ENCODE measurements around the gene PAQR7. TPM values are rescaled to one million over a fixed set of nuclear protein-coding genes. Genes with fewer than 3 reads are reported as not detected.

PAQR7 gene
- total and polyA plus RNA-seq, 8 donors, result 3.2 to 13.0 (median 4.5) TPM

GRCh38 chr1:25858906-25859789 is 16.4 kb downstream of the PAQR7 start, which contains the start of gene AUNIP:
Gene AUNIP, minus strand, starts transcription at chr1:25859457. Its CDS starts 100 bp downstream, at chr1:25859357.
- Histone ChIP-seq H3K27me3 (no peaks in the 10 kb centered on the region), H3K4me1 (peaks cover 0 to 9% (median 4%) of the 10 kb centered on the region in 3 donors), H3K27ac (peak within 1 kb of the TSS; percentile 2 to 66 (median 48)), H3K9me3 (no peaks in the 10 kb centered on the region), H3K36me3 (no peaks in the 10 kb centered on the region), H3K4me3 (peak within 1 kb of the TSS; percentile 11 to 44 (median 28))
- intact Hi-C loops (cut with DNase I), result no loop called here
- TF ChIP-seq CTCF (IDR thresholded peaks at IDR 0.05), result no peak
- 3% methylated on average over 76 to 77 of the region's 77 CpGs for WGBS, 2 donors
- ATAC-seq (peak; percentile 98 to 99 (median 98)), DNase-seq (peak; percentile 84 to 92 (median 90)), FAIRE-seq (no peak)

- Histone ChIP-seq H3K27me3 (no peaks in the 10 kb centered on the region), H3K9me3 (no peaks in the 10 kb centered on the region), H3K4me3 (peak overlapping the region in 1 of 4 donors; percentile 44), H3K4me1 (peaks cover 0 to 9% (median 4%) of the 10 kb centered on the region in 3 donors), H3K36me3 (no peaks in the 10 kb centered on the region), H3K27ac (no peak overlapping the region)
- FAIRE-seq, result no peak
- no peak for ATAC-seq
- TF ChIP-seq CTCF (IDR thresholded peaks at IDR 0.05), result no peak
- DNase-seq, result no peak
- WGBS, 2 donors, result 49 to 55% methylated on average over 7 of the region's 7 CpGs
- intact Hi-C loops (cut with DNase I), result no loop called here
Measured at GRCh38 chr1:25858494-25858893, 17.0 kb downstream of the PAQR7 start.

GRCh38 chr1:25856856-25857255 is 18.7 kb downstream of the PAQR7 start:
- no peak overlapping the region for H3K27ac ChIP-seq
- H3K4me3 ChIP-seq, result no peak overlapping the region
- ATAC-seq (no peak), FAIRE-seq (no peak), DNase-seq (no peak)
- TF ChIP-seq CTCF (IDR thresholded peaks at IDR 0.05), result no peak
- H3K36me3 ChIP-seq, result no peaks in the 10 kb centered on the region
- peaks cover 0 to 9% (median 4%) of the 10 kb centered on the region in 3 donors for H3K4me1 ChIP-seq
- intact Hi-C loops (cut with DNase I), result no loop called here
- no peaks in the 10 kb centered on the region for H3K9me3 ChIP-seq
- WGBS, 2 donors, result 87 to 93% methylated on average over 11 of the region's 11 CpGs
- H3K27me3 ChIP-seq, result no peaks in the 10 kb centered on the region

GRCh38 chr1:25854554-25854953 is 21.0 kb downstream of the PAQR7 start:
- TF ChIP-seq CTCF (IDR thresholded peaks at IDR 0.05), result no peak
- Histone ChIP-seq H3K9me3 (no peaks in the 10 kb centered on the region), H3K27me3 (no peaks in the 10 kb centered on the region), H3K4me1 (peaks cover 0 to 5% (median 4%) of the 10 kb centered on the region in 3 donors), H3K27ac (no peak overlapping the region), H3K4me3 (no peak overlapping the region), H3K36me3 (no peaks in the 10 kb centered on the region)
- no peak for FAIRE-seq
- no peak for DNase-seq
- intact Hi-C loops (cut with DNase I), result no loop called here
- WGBS, 2 donors, result 84 to 92% methylated on average over 2 of the region's 2 CpGs
- no peak for ATAC-seq

- H3K27me3 ChIP-seq, result no peaks in the 10 kb centered on the region
- no peak overlapping the region for H3K27ac ChIP-seq
- FAIRE-seq, result no peak
- no peaks in the 10 kb centered on the region for H3K36me3 ChIP-seq
- DNase-seq, result no peak
- intact Hi-C loops (cut with DNase I), result no loop called here
- ATAC-seq, result no peak
- WGBS, 2 donors, result 67 to 83% methylated on average over 1 of the region's 1 CpG
- no peaks in the 10 kb centered on the region for H3K4me1 ChIP-seq
- TF ChIP-seq CTCF (IDR thresholded peaks at IDR 0.05), result no peak
- H3K9me3 ChIP-seq, result no peaks in the 10 kb centered on the region
- H3K4me3 ChIP-seq, result no peak overlapping the region
Measured at GRCh38 chr1:25848531-25848930, 27.0 kb downstream of the PAQR7 start.

Measured in pancreas (tissue), 10 donors.